Measurements from ENCODE around the gene SGMS1. TPM values are rescaled to one million over a fixed set of nuclear protein-coding genes. Genes with fewer than 3 reads are reported as not detected.

SGMS1 gene
- total RNA-seq, 2 experiments from 2014 or later, result 24.8 to 25.2 TPM

DNA sequence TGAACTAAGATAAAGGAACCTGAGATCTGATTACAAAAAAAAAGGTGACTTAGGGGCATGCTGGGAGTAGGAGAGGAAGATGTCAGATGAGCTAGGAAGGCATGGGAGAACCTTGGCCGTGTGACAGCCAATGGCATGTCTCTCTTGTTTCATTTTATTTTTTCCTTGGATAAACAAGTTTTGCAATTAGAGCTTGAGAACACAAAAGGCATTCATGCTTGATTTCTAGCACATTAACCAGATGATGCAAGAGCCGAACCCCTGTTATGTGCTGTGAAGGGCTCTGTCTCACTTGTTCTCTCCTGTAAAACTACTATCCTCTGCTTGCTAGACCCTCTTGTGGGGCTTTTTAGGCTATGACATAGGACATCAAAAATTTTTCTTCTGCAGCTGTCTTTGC lies 238.1 kb downstream of the SGMS1 start:
- TF ChIP-seq, protein P1, sequence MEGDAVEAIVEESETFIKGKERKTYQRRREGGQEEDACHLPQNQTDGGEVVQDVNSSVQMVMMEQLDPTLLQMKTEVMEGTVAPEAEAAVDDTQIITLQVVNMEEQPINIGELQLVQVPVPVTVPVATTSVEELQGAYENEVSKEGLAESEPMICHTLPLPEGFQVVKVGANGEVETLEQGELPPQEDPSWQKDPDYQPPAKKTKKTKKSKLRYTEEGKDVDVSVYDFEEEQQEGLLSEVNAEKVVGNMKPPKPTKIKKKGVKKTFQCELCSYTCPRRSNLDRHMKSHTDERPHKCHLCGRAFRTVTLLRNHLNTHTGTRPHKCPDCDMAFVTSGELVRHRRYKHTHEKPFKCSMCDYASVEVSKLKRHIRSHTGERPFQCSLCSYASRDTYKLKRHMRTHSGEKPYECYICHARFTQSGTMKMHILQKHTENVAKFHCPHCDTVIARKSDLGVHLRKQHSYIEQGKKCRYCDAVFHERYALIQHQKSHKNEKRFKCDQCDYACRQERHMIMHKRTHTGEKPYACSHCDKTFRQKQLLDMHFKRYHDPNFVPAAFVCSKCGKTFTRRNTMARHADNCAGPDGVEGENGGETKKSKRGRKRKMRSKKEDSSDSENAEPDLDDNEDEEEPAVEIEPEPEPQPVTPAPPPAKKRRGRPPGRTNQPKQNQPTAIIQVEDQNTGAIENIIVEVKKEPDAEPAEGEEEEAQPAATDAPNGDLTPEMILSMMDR (IDR thresholded peaks at IDR 0.05), result no peak
- Histone ChIP-seq H3K27me3 (ENCODE audit: control insufficient read depth in 1 of 2, insufficient read depth in 2 of 2, low read length in 2 of 2) (no peaks in the 10 kb centered on the region), H3K9me3 (ENCODE audit: control insufficient read depth in 1 of 2, insufficient read depth in 1 of 2, low read length in 2 of 2) (no peaks in the 10 kb centered on the region), H3K27ac (ENCODE audit: low read depth in 1 of 2, low read length in 2 of 2) (no peak overlapping the region), H3K36me3 (ENCODE audit: insufficient read depth, low read length) (peaks cover 4% of the 10 kb centered on the region), H3K4me1 (ENCODE audit: insufficient read depth, low read length) (no peaks in the 10 kb centered on the region), H3K4me3 (ENCODE audit: low read length) (no peak overlapping the region)
- intact Hi-C loops (cut with DNase I, micrococcal nuclease), result no loop called here
- H3K4me3 Mint-ChIP-seq, result no peak overlapping the region
- H3K27ac Mint-ChIP-seq, result no peak overlapping the region
- ChIA-PET POLR2A (interaction anchor here (1.2 kb wide), 1 partner anchor 10 kb away, joined by 4 read pairs; no protein-coding TSS in a partner anchor), CTCF (no interaction called here)
- H3K9me3 Mint-ChIP-seq, result no peaks in the 10 kb centered on the region
- ATAC-seq (ENCODE audit: poor library complexity), result no peak
- DNase-seq, result no peak
- peaks cover 23% of the 10 kb centered on the region for H3K4me1 Mint-ChIP-seq (ENCODE audit: low read depth)
- H3K27me3 Mint-ChIP-seq, result no peaks in the 10 kb centered on the region
- H3K36me3 Mint-ChIP-seq (ENCODE audit: low read depth), result peaks cover 11% of the 10 kb centered on the region

- Mint-ChIP-seq H3K4me1 (ENCODE audit: low read depth) (peaks cover 23% of the 10 kb centered on the region), H3K27me3 (no peaks in the 10 kb centered on the region), H3K27ac (no peak overlapping the region), H3K9me3 (no peaks in the 10 kb centered on the region), H3K36me3 (ENCODE audit: low read depth) (peaks cover 12% of the 10 kb centered on the region), H3K4me3 (no peak overlapping the region)
- no peak for ATAC-seq (ENCODE audit: poor library complexity)
- no peak overlapping the region for H3K4me3 ChIP-seq (ENCODE audit: low read length)
- CTCF ChIA-PET, result no interaction called here
- H3K27me3 ChIP-seq (ENCODE audit: control insufficient read depth in 1 of 2, insufficient read depth in 2 of 2, low read length in 2 of 2), result no peaks in the 10 kb centered on the region
- H3K36me3 ChIP-seq (ENCODE audit: insufficient read depth, low read length), result peaks cover 4% of the 10 kb centered on the region
- no peak for DNase-seq
- H3K27ac ChIP-seq (ENCODE audit: low read depth in 1 of 2, low read length in 2 of 2), result no peak overlapping the region
- TF ChIP-seq, protein P1 (IDR thresholded peaks at IDR 0.05), result no peak
- intact Hi-C loops (cut with DNase I, micrococcal nuclease), result no loop called here
- no peaks in the 10 kb centered on the region for H3K9me3 ChIP-seq (ENCODE audit: control insufficient read depth in 1 of 2, insufficient read depth in 1 of 2, low read length in 2 of 2)
- POLR2A ChIA-PET, result no interaction called here
- H3K4me1 ChIP-seq (ENCODE audit: insufficient read depth, low read length), result no peaks in the 10 kb centered on the region
These were observed 238.9 kb downstream of the SGMS1 start for GRCh38 chr10:50384898-50385297.

- POLR2A ChIA-PET, result no interaction called here
- H3K36me3 Mint-ChIP-seq (ENCODE audit: low read depth), result peaks cover 16% of the 10 kb centered on the region
- H3K27ac ChIP-seq (ENCODE audit: low read depth in 1 of 2, low read length in 2 of 2), result no peak overlapping the region
- no peaks in the 10 kb centered on the region for H3K4me1 ChIP-seq (ENCODE audit: insufficient read depth, low read length)
- no peak overlapping the region for H3K4me3 Mint-ChIP-seq
- no peak overlapping the region for H3K27ac Mint-ChIP-seq
- TF ChIP-seq, protein P1 (IDR thresholded peaks at IDR 0.05), result no peak
- H3K4me1 Mint-ChIP-seq (ENCODE audit: low read depth), result peaks cover 23% of the 10 kb centered on the region
- DNase-seq (no peak), ATAC-seq (ENCODE audit: poor library complexity) (no peak)
- intact Hi-C loops (cut with DNase I, micrococcal nuclease), result no loop called here
- H3K9me3 ChIP-seq (ENCODE audit: control insufficient read depth in 1 of 2, insufficient read depth in 1 of 2, low read length in 2 of 2), result no peaks in the 10 kb centered on the region
- H3K36me3 ChIP-seq (ENCODE audit: insufficient read depth, low read length), result peaks cover 4% of the 10 kb centered on the region
- H3K4me3 ChIP-seq (ENCODE audit: low read length), result no peak overlapping the region
- no peaks in the 10 kb centered on the region for H3K27me3 ChIP-seq (ENCODE audit: control insufficient read depth in 1 of 2, insufficient read depth in 2 of 2, low read length in 2 of 2)
- no peaks in the 10 kb centered on the region for H3K9me3 Mint-ChIP-seq
- CTCF ChIA-PET, result no interaction called here
- no peaks in the 10 kb centered on the region for H3K27me3 Mint-ChIP-seq
These were observed 239.5 kb downstream of the SGMS1 start for GRCh38 chr10:50384238-50384637.

Data from CD4-positive, alpha-beta T cell (primary cell).